Bronchial epithelial cell (primary cell): ENCODE results near the gene FAM72B. TPM values are rescaled to one million over a fixed set of nuclear protein-coding genes. Genes with fewer than 3 reads are reported as not detected.
"Not testable (repeated sequence)": the region's sequence is repeated elsewhere in the genome, so short reads cannot be mapped to it uniquely, and the experiment has no call there.

ENCODE experiments used
- DNase-seq: peaks from one replicate; pipeline ENCODE4 v3.0.0-alpha.2; 2010; ENCODE audit warnings: low read depth
- FAIRE-seq: peaks from 2 replicates; lab custom pipeline; 2011; peaks lifted over from hg19 to GRCh38; lab: Jason Lieb, UNC
- H3K27me3 ChIP-seq: 2 replicates; pipeline ENCODE4 v1.5.1; 2011; ENCODE audit warnings: low read length; ENCODE audit not compliant: control insufficient read depth, insufficient read depth
- H3K36me3 ChIP-seq: 2 replicates; pipeline ENCODE4 v1.5.1; 2011; ENCODE audit warnings: low read length; ENCODE audit not compliant: control insufficient read depth, insufficient read depth
- H3K4me3 ChIP-seq: 2 replicates; pipeline ENCODE4 v1.5.1; 2011; ENCODE audit warnings: mild to moderate bottlenecking, low read depth, low read length, control low read depth
- total RNA-seq: library from RNA; depleted of rRNA; stranded (reverse); fragments of >200 nt; gene quantifications from 2 replicates; pipeline ENCODE4 v1.2.1, GENCODE V29; 2014

The FAM72B gene
- total RNA-seq = 0.13 TPM in 1 of 2 replicates, not detected in the other

DNA sequence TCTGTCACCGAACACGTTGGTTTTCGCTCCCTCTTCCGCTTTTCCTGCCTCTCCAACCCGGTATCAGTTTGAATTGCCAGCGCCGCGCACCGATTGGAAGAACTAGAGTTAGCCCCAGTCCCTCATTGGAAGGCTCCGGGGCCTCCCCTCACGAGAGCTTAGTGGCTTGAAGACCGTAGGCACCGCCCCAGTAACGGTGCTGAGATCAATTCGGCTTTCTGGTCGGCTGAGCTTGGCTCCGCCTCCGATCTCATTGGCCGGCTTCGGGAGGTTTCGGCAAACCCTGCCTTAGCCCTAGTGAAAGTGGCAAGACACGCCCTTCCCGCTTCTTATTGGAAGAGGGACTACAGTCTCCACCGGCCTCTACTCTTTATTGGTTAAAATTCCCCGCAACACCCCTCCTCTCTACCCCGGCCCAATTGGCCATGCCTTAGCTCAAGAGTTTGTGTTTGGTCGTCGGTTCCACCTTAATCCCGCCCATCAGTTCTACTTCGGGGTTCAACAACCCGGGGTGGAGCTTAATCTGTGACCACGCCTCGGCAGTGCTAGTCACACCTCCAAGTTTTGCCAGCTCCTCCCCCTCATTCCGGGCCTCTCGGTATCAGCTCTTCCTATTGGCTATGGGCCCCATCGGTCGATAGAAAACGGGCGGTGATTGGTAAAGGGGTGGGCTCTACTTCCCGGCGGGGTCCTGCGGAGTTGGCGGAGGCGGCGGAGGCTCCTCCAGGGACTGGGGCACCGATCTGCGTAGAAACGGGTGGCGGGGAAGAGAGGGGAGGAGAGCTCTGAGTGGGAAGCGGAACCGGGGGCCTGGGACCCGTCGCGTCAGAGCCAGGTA is at the start of gene FAM72B, which contains the start of gene SRGAP2C:
Gene FAM72B, minus strand, starts transcription at position 51 of the 838 bp plus-strand sequence. CDS start 851 bp downstream, outside the sequence.
Gene SRGAP2C, plus strand, starts transcription at position 686 of the 838 bp plus-strand sequence. CDS start 2,472 bp downstream, outside the sequence.
- FAIRE-seq, H3K36me3 ChIP-seq, H3K27me3 ChIP-seq: not testable (repeated sequence)
- H3K4me3 ChIP-seq = peak within 1 kb of the TSS; percentile 36
- peak; percentile 98 for DNase-seq

DNA sequence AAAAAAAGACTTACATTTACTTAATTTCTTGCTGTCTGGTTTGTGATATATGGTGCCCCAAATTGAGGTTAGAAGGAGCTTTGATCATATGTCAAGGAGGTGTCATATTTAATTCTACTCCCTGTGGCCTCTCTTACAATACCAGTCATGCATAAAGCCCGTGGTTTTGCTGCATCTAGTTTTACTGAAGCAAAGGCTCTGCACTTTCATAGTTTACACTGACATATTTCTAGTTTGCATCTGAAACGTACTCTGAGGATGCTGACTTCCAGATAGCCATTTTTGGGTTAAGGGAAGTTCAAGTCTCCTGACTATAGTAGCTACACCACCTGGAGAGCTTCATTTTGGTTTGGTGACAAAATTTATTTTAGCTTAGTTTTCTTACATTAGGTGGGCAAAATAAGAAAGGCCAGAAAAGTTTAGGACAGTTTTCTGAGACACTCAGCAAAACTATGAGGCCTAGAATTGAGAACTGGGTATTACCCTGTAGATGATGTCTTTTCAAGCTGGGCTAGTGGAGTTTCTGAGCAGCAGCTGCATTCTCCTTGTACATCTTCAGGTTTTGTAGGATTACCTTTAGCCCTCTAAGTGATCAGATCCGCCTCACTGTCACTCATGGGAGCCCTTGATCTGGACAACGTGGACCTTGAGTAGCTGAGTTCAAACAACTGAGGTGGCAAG is 48.4 kb upstream of the FAM72B start:
- DNase-seq, H3K4me3 ChIP-seq, H3K27me3 ChIP-seq, H3K36me3 ChIP-seq, FAIRE-seq: not testable (repeated sequence)

DNA sequence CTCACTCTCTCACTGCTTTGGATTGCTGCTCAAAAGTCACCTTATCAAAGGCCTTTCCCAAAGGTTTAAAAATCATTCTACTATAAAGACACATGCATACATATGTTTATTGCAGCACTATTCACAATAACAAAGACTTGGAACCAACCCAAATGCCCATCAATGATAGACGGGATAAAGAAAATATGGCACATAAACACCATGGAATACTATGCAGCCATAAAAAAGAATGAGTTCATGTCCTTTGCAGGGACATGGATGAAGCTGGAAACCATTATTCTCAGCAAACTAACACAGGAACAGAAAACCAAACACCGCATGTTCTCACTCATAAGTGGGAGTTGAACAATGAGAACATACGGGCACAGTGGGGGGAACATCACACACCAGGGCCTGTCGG is 46.5 kb upstream of the FAM72B start:
- H3K4me3 ChIP-seq, FAIRE-seq, H3K27me3 ChIP-seq: not testable (repeated sequence)

DNA sequence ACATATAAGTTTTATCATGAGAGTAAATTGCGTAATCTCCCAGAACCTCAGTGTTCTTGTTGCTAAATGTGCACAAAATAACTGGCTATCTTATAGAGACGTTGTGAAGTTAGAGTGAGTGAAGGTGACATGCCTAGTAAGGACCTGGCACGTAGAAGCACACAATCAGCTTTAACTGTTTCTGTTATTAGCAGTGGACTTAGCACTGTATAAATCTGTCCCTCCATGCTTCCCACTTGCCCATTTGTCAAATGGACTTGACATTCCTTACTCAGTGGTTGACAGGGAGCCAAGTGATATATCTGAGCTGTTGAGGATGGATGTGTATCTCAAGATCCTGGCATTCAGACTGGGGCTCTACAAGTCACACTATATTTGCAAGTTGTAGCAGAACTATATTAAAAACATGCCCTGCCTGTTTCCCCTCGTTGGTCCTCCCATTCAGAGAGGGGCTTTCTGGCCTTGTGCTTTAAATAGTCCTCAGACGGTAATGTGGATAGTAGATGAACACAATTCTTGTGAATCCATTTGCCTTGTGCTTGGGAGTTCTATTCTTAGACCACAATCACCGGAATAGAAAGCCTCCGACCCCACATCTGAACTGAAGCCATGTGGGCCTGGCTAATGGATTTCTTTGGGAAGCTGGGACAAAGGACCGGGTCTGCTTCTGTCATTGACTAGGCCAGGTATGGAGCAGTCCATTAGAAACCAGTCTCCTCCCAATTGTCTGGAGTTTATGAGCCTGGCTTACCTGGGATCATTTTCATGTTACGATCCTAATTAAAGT is 43.6 kb upstream of the FAM72B start:
- not testable (repeated sequence) for H3K27me3 ChIP-seq, H3K36me3 ChIP-seq, H3K4me3 ChIP-seq, DNase-seq, FAIRE-seq

More for the DNA sequence above, 46.5 kb upstream of the FAM72B start:
- DNase-seq, H3K36me3 ChIP-seq: not testable (repeated sequence)

DNA sequence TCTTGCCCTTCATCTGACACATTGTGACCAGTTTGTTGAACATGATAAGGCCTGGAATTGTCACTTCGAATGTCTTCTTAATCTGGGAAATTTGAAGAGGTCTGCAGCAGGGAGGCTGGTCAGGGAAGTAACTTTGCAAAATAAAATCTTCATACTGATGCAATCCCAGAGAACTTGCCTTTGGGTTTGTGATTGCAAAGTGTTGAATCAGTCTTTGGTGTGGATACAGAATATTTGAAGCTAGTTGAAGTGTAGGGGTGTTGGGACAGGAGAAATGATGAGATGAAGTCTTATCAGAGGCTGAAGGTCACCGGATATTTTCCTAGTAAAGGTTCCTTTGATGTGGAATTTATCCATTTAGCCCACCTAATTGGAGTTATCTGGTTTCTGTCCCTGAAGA is 42.8 kb upstream of the FAM72B start:
- DNase-seq, H3K36me3 ChIP-seq, H3K4me3 ChIP-seq, FAIRE-seq, H3K27me3 ChIP-seq: not testable (repeated sequence)

DNA sequence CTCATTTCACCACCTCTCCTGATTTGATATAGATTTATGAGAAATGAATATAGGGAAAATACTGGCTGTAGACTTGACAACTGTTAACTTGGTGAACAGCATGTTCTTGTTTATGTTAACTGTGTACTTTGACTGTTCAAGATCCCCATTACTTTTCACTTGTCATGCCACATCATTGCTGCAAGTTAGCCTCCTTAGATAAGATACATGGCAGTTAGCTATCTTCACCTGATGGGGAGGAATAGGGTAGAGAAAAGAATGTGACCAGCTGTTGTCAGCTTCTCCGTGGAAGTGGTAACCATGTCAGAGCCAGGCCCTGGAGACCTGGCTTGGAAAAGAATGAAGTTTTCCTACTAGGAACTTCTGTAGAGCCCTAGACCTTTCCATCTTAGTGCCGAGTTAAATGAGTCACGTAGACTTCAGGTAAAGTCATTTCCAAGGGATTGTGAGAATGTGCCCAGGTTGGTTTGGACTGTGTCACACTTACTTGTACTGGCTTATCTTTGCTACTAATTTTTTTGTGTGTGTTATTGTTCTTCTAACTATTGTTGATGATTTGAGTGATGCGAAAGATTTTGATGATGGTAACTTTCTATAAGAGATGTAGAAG is 42.3 kb upstream of the FAM72B start:
- not testable (repeated sequence) for H3K27me3 ChIP-seq, FAIRE-seq, H3K36me3 ChIP-seq, DNase-seq, H3K4me3 ChIP-seq

DNA sequence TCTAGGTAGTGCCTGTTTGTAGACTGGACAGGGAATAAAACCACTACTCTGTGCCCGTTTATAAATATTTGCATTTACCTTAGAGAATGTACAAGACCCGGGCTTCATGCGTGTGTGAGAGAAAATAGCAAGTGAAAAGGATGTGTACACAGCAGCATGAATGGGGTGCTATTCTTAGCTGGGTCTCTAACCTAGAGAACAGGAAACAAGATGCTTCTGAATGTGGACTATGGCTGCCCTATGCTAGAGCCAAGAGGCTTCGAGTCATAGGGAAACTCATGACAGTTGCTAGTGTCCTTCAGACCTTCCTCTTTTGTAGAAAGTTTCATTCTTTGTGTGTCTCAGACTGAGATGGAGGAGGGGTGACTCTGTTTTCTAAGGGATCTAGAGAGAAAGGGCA is 40.6 kb upstream of the FAM72B start:
- H3K36me3 ChIP-seq, H3K4me3 ChIP-seq, H3K27me3 ChIP-seq, FAIRE-seq, DNase-seq: not testable (repeated sequence)

DNA sequence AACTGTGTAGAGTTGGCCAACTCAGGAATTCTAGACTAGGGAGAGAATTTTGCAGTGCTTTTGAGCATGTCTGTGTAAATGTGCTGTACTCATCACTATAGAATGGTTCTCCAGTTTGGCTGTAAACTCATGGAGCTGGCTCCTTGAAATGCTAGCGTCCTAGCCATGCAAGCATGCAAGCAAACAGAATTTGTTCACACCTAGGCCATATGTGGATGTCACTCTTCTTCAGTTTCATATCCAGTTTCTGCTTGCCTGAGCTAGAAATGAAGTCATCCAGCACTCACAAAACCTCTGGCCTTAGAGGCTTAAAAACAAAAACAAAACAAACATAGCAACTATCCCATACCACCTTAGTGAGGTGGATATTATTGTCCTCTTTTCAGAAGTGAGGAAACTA is 37.6 kb upstream of the FAM72B start:
- not testable (repeated sequence) for H3K36me3 ChIP-seq, H3K4me3 ChIP-seq, DNase-seq, FAIRE-seq, H3K27me3 ChIP-seq

DNA sequence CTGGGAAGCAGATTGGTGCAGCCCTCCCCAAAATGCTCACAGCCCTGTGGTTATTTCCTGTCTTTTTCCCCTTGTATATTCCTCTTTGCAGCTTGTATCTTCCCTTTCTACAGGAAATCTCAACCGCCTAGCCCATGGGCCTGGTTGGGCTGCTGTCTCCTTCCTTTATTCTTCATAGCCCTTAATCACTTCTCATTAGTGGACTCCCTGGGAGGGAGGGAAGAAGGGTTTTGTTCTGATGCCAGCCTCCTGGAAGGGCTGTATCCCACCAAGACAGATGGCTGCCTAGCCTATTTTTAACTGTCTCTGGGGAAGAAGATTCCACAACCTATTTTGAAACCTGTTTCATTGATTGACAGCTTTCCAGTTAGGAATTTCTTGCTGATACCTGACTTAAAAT is 32.5 kb upstream of the FAM72B start:
- DNase-seq, H3K27me3 ChIP-seq, H3K36me3 ChIP-seq, H3K4me3 ChIP-seq, FAIRE-seq: not testable (repeated sequence)

DNA sequence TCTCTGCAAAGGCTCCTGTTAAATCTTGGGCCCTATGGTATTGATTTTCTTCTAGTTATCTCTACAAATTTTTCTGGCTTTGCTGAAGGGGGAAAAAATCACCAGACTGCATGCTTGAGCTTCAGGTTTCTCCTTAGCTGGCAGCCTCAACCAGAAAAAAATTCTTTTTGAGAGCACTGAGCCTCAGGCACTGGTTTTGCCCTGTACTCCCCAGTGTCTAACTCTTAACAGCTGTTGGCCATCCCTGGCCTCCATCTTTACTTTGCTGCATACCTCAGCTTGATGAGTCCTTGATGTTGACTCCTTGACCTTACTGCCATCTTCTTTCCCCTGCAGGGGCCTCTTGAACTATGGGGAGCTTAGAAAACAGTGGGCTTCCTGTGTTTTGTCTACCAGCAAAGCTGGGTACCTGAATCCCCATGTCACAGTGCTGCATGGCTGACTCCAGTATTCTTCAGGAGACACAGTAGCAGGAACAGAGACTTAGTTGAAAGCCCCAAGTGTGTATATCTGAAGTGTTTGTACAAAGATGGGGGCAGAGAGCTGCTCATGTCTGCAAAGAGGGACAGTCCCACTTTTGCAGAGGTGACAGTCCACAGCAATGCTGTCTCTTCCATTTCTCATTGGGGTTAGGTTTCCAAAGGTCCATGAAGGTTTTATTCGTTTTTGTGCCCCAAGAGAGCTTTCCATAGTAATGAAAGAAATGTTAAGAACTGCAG is 31.7 kb upstream of the FAM72B start:
- FAIRE-seq = not testable (repeated sequence)

DNA sequence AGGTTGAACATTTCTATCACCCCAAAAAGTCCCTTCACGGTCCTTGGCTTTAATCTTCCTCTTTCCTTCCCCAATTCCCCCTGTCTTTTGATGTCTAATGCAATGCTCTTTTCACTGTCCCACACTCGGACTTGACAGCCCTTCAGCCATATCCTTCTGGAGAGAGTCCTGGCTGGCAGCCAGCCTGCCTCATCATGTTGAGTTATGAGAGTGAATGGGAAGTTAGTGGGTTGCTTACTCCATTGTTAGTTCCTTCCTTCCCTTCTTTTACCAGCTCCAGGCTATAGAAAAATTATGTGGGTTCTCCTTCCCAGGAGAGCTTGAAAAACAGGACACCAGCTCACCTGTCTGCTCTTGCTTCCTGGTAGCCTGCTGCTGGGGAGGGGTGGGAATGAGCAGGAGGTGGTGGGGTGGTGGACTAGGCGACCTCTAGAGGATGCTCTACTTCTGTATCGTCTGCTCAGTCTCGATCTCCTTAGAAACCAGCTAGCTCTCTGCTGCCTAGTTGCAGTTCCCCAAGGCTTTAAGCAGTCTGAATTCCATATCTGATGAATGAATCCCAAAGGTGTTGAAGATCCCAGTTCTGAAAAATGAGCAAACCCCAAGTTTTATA is 30.5 kb upstream of the FAM72B start:
- not testable (repeated sequence) for FAIRE-seq, DNase-seq, H3K4me3 ChIP-seq, H3K36me3 ChIP-seq, H3K27me3 ChIP-seq

More for the DNA sequence above, 31.7 kb upstream of the FAM72B start:
- not testable (repeated sequence) for H3K36me3 ChIP-seq, DNase-seq, H3K4me3 ChIP-seq, H3K27me3 ChIP-seq

DNA sequence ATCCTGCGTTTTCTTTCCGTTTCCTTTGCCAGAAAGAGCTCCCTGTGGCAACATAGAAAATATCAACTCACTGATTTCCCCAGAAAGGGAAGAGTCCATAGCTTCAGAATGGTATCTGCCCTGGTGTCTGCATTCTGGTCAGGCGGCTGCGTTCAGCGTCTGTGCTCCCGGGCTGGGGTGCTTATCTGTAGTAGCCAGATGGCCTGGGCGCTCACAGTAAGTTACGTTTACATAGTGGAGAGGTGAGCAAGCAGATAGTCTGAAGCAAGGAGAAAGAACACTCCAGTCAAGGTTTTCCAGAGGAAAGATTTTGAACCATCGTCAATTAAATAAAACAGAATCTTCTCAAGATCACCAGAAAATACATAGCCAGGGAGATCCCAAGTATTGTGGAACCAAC is 29.4 kb upstream of the FAM72B start:
- DNase-seq, H3K4me3 ChIP-seq, FAIRE-seq, H3K27me3 ChIP-seq, H3K36me3 ChIP-seq: not testable (repeated sequence)
